NCI-H1417 treated with DMSO at 0.1 percent for 48 hours (cell line): ENCODE results near the gene MYLK4.

Experiments used
- DNase-seq: peaks from one replicate; lab custom pipeline; 2025; lab: John Stamatoyannopoulos, UW

The MYLK4 gene

DNA sequence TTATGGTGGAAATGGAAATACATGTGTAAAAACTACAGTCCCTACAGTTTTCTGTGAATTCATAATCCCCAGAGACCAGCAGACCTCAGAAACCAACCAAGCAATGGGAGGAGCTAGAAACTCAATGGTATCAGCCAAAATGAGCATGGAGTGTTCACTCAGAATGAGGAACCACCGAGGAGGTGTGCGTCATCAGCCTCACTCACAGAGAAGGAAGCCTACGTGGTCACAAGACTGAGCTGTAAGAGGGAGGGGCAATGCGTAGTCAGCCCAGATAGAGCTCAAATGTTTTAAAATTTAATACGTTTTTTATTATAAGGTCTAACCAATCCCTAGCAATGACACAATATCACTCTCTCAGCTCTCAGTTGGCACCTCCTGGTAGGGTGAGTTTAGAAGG, 17.4 kb downstream of the MYLK4 start:
- DNase-seq: no peak

DNA sequence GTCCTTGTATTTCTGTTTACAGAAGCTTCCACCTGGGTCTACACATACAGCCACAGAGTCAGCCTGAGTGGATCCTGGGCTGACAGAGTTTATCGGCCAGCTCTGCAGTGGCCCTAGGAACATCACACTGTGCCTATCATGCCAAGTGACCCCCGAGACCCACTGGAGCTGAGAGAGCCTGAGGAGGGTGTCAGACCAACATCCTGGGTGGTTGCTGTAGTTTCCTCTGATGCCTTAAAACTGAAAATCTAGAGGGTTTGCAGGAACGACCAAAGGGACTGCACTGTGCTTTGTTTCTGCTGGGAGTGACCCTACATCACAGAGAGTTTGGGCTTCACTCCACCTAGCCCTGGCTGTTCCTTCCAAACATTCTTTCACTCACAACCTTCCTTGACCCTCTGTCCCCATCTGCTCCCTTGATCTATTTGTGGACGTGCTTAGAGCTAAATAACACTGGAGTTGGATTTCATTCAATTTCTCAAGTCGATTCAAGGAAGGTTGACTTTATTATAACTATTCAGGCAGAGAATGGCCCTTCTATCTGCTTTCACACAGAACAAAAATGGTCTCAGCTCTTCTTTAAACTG, 18.1 kb downstream of the MYLK4 start:
- no peak for DNase-seq

GRCh38 chr6:2731281-2731909, 19.3 kb downstream of the MYLK4 start:
- no peak for DNase-seq

GRCh38 chr6:2730353-2731107, 20.2 kb downstream of the MYLK4 start:
- no peak for DNase-seq

DNA sequence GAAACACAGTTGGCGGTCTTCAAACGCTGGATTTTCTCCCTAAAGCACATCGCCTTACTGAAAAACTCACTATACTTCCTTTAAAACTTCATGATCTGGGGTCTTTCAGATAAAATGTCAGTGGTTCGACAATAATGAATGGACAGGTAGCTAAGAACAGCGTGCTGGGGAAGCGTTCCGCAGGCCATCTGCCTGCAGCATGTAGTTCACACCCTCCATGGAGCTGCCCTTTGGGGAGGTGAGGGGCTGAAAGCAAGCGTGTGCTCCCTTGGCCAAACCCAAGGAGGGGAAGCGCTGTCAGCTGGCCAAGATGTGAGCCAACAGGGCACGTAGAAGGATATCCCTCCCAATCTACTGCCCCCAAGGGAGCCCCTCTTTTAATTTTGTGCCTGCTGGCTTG, 20.8 kb downstream of the MYLK4 start:
- no peak for DNase-seq

DNA sequence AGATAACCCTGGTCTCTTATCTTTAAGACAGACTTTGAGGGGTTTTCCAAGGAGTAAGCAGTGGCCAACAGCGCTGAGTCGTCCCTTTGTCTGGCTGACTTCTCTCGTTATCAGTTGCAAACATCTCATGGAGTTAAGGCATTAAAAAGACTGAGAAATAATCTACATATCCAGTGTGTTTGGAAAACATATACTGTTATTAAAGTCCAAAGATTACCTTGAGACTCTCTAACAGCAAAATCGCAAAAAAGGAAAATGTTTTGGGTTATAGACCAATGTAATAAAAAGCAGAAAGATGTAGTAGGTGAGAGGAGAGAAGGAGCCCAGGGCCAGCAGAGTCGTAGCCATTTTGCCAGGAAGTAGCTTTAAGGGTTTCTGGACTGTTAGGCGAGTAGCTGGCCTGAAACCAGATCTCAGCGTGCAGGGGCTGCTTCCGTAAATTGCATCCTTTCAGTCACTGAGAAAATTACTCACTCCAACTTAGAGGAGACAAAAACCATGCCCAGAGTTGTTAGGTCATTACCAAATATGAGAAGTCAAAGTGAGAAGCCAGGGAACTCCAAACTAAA, 24.6 kb downstream of the MYLK4 start:
- no peak for DNase-seq

GRCh38 chr6:2725364-2725988, 25.2 kb downstream of the MYLK4 start:
- DNase-seq: no peak

DNA sequence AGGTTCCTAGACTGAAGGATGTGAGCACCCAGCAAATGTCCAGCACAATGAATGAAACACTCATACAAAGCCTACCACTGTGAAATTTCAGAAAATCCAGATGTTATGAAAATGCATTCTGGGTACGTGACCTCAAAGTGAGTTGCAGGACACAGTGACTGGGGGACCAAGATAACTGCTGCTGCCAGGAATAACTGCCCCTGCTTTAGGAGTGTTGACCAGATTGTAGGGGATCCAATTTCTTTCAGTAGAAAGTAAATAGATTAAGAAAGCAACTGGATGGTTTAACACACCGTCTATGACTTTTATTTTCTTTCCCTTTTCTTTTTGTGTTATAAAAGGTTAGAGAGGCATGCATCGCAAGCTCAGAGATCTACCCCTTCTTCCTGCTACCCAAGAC, 29.5 kb downstream of the MYLK4 start:
- no peak for DNase-seq

DNA sequence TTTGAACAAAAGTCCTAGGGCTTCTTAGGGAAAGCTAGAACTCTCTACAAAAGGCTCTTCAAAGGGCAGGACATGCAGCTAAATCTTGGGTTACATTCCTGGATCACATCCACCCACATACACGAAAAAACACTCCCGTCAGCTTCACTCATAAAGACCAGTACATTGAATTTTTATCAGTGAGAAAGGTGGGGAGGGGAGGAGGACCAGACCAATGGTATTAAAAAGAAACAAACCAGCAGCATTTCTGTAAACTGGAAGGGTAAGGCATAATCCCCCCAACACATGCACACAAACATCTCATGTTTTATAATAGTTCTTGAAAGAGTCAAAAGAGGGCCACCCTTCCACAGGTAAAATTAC, 31.6 kb downstream of the MYLK4 start:
- no peak for DNase-seq

DNA sequence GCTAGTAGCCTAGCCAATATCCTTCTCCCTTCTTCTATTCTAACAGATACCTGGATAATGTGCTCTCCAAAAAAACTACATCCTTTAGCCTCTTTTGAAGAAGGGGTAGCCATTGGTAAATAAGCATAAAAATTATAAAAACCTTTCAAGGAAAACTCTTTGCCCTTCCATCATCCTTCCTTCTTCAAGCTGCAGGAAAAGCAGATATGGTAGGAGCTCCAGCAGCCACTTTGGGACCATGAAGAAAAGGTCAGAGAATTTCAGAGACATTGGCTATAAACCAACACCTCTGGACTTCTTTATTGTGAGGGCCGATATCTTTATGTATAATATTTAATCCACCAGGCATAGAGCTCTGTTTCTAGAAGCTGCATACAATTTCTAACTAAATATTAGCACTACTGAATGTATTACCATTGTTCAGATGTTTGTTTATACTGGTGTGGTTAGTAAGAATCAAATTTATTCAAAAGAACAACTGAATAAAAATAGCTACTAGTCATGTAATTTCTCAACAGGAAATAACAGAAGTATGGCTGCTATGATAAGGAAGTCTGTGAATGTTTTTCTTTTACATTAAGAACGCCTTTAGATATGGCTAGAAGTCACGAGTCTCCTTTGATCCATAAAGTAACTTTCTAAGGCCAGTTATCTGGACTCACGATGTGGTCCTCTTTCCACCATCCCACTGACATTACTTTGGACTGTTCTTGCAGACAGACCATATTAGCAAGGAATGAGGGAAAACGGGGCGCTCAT, 32.2 kb downstream of the MYLK4 start:
- no peak for DNase-seq

- no peak for DNase-seq
Observed at GRCh38 chr6:2716936-2717700, 33.6 kb downstream of the MYLK4 start.

DNA sequence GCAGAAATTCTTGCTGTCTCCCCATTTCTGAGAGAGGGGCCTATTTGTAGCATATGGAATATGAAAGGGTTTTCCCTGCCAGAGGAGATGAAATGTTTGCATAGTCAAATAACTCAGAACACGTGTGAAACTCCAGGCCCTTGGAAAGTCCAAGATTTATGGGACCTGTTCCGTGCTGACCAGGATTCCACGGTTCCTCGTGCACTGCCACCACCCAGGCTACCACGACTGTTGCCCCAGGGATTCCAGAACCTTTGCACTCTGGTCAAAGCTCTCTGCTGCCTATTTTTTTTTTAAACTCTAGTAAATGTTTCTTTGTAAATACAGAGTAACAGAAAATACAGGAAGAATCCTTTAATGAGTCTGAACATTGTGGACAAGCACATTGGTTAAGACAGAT, 35.0 kb downstream of the MYLK4 start:
- DNase-seq: no peak

- DNase-seq: no peak
Observed at GRCh38 chr6:2714111-2714895, 36.4 kb downstream of the MYLK4 start.

- DNase-seq: no peak
Observed at GRCh38 chr6:2713473-2714110, 37.1 kb downstream of the MYLK4 start.

- DNase-seq: no peak
Observed at GRCh38 chr6:2712102-2712501, 38.6 kb downstream of the MYLK4 start.

DNA sequence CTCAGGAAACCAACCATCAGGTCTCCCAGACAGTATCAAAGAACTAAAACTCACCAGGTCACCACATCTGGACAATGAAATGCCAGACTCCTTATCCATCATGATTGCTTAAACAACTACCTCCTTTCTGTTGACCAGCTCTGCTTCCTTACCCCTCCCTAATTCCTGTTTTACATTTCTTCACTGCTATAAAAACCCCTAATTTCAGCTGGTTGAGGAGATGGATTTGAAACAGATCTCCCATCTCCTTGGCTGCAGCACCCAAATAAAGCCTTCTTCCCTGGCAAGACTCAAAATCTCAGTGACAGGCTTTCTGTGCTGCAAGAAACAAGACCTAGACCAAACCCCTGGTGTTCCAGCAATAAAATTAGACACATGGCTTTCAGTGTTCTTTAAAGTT, 40.3 kb downstream of the MYLK4 start:
- DNase-seq: no peak

DNA sequence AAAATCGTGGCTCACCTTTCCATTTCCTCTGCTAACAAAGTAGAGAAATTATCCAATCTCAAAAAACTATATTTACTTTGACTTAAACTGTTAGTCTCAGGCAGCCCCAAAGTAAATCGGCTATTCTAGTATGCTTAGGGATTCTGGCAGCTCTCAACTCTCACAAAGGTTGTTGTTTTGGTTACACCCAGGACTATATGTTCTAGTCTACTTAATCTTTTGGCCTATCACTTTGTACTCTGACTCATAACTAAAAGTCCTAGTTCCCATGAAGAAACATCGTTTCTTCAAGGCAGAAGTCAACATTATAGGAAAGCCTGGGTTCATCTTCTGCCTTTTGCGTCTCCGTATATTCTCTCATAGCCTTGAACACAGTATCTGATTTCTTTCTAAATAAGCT, 42.3 kb downstream of the MYLK4 start:
- no peak for DNase-seq

DNA sequence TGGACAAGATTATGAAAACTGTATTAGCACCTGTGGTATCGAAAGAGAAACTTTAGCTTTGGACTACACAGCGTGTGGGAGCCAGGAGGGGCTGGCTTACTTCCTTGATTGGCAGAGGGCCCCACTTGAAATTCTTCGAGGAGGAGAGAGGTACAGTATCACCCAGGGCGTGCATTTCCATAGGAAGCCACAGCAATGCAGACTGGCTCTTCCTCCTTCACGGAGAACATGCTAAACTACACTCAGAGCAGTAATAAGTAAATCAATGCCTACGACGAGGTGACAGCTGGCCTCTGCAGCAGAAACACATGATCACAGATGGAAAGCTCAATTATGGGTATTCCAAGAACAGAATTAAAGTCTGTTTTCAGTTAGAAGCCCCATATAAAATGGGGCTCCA, 44.2 kb downstream of the MYLK4 start:
- no peak for DNase-seq

GRCh38 chr6:2705256-2705655, 45.5 kb downstream of the MYLK4 start:
- DNase-seq: no peak

DNA sequence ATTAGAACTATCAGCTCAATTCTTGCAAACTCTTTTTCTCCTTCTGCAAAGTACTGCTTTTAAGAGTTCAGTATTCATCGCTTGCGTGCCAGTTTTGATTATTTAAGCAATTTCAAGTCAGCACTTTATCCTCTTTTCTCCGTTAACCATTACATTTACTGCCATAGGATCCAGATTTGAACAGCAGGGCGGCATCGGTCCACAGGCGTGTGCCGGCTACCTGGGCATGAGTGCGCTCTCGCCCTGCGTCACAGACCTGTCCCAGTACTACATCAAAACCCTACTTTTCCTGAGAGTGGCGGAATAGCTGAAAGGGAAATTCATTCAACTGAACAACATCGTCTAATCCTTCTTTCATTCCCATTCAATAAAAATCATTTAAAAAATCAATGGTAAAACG, 53.4 kb downstream of the MYLK4 start:
- DNase-seq: no peak
